Neural cell (in vitro differentiated cells): ENCODE data around the gene MRPL34. TPM values are rescaled to one million over a fixed set of nuclear protein-coding genes. Genes with fewer than 3 reads are reported as not detected.

ENCODE experiments used
- H2AFZ ChIP-seq: fragments of 200-600, 300-800 bp; sonication (generic), shearing (Covaris generic); 2 replicates; pipeline ENCODE4 v1.6.0; 2014; ENCODE audit warnings: low read depth, mild to moderate bottlenecking, antibody characterized with exemption, low read length, moderate library complexity
- H3F3A ChIP-seq: fragments of 200-600 bp; shearing (Covaris generic); 2 replicates; pipeline ENCODE4 v1.6.1; 2016; ENCODE audit warnings: mild to moderate bottlenecking, moderate library complexity, mixed read lengths, antibody characterized with exemption, low read length; ENCODE audit not compliant: insufficient read depth, poor library complexity, severe bottlenecking
- H3K27ac ChIP-seq: fragments of 200-600, 300-800 bp; sonication (generic), shearing (Covaris generic); 2 replicates; pipeline ENCODE4 v1.5.1; 2014; ENCODE audit warnings: mild to moderate bottlenecking, low read length, moderate library complexity
- H3K27me3 ChIP-seq: fragments of 300-800, 200-600 bp; sonication (generic), shearing (Covaris generic); 2 replicates; pipeline ENCODE4 v1.6.0; 2014; ENCODE audit warnings: mild to moderate bottlenecking, low read depth, low read length, moderate library complexity; ENCODE audit not compliant: insufficient read depth
- H3K36me3 ChIP-seq: fragments of 300-800, 200-600 bp; sonication (generic), shearing (Covaris generic); 2 replicates; pipeline ENCODE4 v1.5.1; 2014; ENCODE audit warnings: mild to moderate bottlenecking, antibody characterized with exemption, low read length, moderate library complexity; ENCODE audit not compliant: insufficient read depth
- H3K4me2 ChIP-seq: fragments of 300-800, 200-600 bp; sonication (generic), shearing (Covaris generic); 2 replicates; pipeline ENCODE4 v1.6.0; 2014; ENCODE audit warnings: mild to moderate bottlenecking, low read length
- H3K4me3 ChIP-seq: fragments of 300-800, 200-600 bp; sonication (generic), shearing (Covaris generic); 2 replicates; pipeline ENCODE4 v1.5.1; 2014; ENCODE audit warnings: mild to moderate bottlenecking, low read length, moderate library complexity
- H3K79me2 ChIP-seq: fragments of 200-600 bp; shearing (Covaris generic); replicated peaks from 2 replicates; pipeline ENCODE4 v1.6.0; 2014; ENCODE audit warnings: mild to moderate bottlenecking, low read length, moderate library complexity; ENCODE audit not compliant: insufficient read depth
- H3K9ac ChIP-seq: fragments of 300-800, 200-600 bp; sonication (generic), shearing (Covaris generic); 2 replicates; pipeline ENCODE4 v1.6.1; 2016; ENCODE audit warnings: mild to moderate bottlenecking, low read length, mixed read lengths
- H3K9me2 ChIP-seq: fragments of 200-600 bp; shearing (Covaris generic); 2 replicates; pipeline ENCODE4 v1.6.1; 2016; ENCODE audit warnings: mild to moderate bottlenecking, low read length, mixed read lengths; ENCODE audit not compliant: insufficient read depth
- H3K9me3 ChIP-seq: fragments of 200-600, 300-800 bp; sonication (generic), shearing (Covaris generic); 2 replicates; pipeline ENCODE4 v1.6.1; 2016; ENCODE audit warnings: mild to moderate bottlenecking, mixed run types, low read length, moderate library complexity, mixed read lengths
- H4K20me1 ChIP-seq: fragments of 200-600 bp; shearing (Covaris generic); 2 replicates; pipeline ENCODE4 v1.6.1; 2016; ENCODE audit warnings: mild to moderate bottlenecking, mixed run types; ENCODE audit not compliant: insufficient read depth
- CTCF ChIP-seq: fragments of 450-650 bp; IDR thresholded peaks from 2 replicates; pipeline ENCODE4 v1.5.1; 2014; ENCODE audit warnings: antibody characterized with exemption, mild to moderate bottlenecking, moderate library complexity; ENCODE audit not compliant: poor library complexity, severe bottlenecking
- EP300 ChIP-seq: fragments of 450-650 bp; conservative IDR thresholded peaks from 2 replicates; pipeline ENCODE4 v1.6.1; 2014; ENCODE audit warnings: antibody characterized with exemption, mild to moderate bottlenecking, moderate library complexity; ENCODE audit not compliant: poor library complexity, severe bottlenecking
- EZH2 ChIP-seq: fragments of 200-600, 300-800 bp; shearing (Covaris generic), sonication (generic); IDR thresholded peaks from 2 replicates; pipeline ENCODE4 v1.6.1; 2014; ENCODE audit warnings: antibody characterized with exemption, low read length, borderline replicate concordance, mild to moderate bottlenecking; ENCODE audit not compliant: insufficient read depth, poor library complexity, severe bottlenecking
- MXI1 ChIP-seq: fragments of 450-650 bp; conservative IDR thresholded peaks from 2 replicates; pipeline ENCODE4 v1.6.1; 2014; ENCODE audit warnings: antibody characterized with exemption, mild to moderate bottlenecking; ENCODE audit not compliant: poor library complexity, severe bottlenecking
- POLR2AphosphoS5 ChIP-seq: IDR thresholded peaks from 2 replicates; pipeline ENCODE4 v1.6.1; 2012
- RAD21 ChIP-seq: fragments of 450-650 bp; conservative IDR thresholded peaks from 2 replicates; pipeline ENCODE4 v1.6.1; 2014; ENCODE audit warnings: antibody characterized with exemption, mild to moderate bottlenecking, moderate library complexity
- REST ChIP-seq: IDR thresholded peaks from 2 replicates; pipeline ENCODE4 v1.6.1; 2012; ENCODE audit warnings: borderline replicate concordance
- SMC3 ChIP-seq: fragments of 450-650 bp; conservative IDR thresholded peaks from 2 replicates; pipeline ENCODE4 v1.6.1; 2014; ENCODE audit warnings: antibody characterized with exemption, mild to moderate bottlenecking, moderate library complexity; ENCODE audit not compliant: poor library complexity
- TAF1 ChIP-seq: IDR thresholded peaks from 2 replicates; pipeline ENCODE4 v1.6.1; 2012; ENCODE audit warnings: low read depth
- polyA plus RNA-seq: library from polyadenylated mRNA; depleted of rRNA; stranded (reverse); fragments of >200 nt; gene quantifications from 2 replicates; pipeline ENCODE4 v1.2.3, GENCODE V29; 2014

Gene MRPL34
- polyA plus RNA-seq, 1 donor from 2014 or later: 61.7 TPM

GRCh38 chr19:17300992-17301619 lies 4.6 kb upstream of the MRPL34 start:
- Histone ChIP-seq H4K20me1 (no peaks in the 10 kb centered on the region), H3K9ac (no peak overlapping the region), H2AFZ (no peak overlapping the region), H3K27ac (no peak overlapping the region), H3K9me2 (no peaks in the 10 kb centered on the region), H3K4me2 (no peak overlapping the region), H3K4me3 (no peak overlapping the region), H3K9me3 (peaks cover 5% of the 10 kb centered on the region), H3K36me3 (no peaks in the 10 kb centered on the region), H3F3A (no peaks in the 10 kb centered on the region), H3K27me3 (no peaks in the 10 kb centered on the region), H3K79me2 (no peaks in the 10 kb centered on the region)
- TF ChIP-seq REST (no peak), CTCF (no peak), TAF1 (no peak), EZH2 (no peak), SMC3 (no peak), POLR2AphosphoS5 (no peak), RAD21 (no peak), MXI1 (no peak), EP300 (no peak)

- peak overlapping the region; percentile 77 for H2AFZ ChIP-seq
- H3K27ac ChIP-seq: no peak overlapping the region
- no peaks in the 10 kb centered on the region for H3K79me2 ChIP-seq
- H3K4me2 ChIP-seq: peak overlapping the region; percentile 80
- no peaks in the 10 kb centered on the region for H4K20me1 ChIP-seq
- H3K36me3 ChIP-seq: no peaks in the 10 kb centered on the region
- H3K9me3 ChIP-seq: peaks cover 5% of the 10 kb centered on the region
- TF ChIP-seq MXI1 (no peak), RAD21 (no peak), EZH2 (no peak), SMC3 (no peak), EP300 (no peak), REST (no peak), CTCF (no peak)
- H3K4me3 ChIP-seq: peak overlapping the region; percentile 84
- H3F3A ChIP-seq: no peaks in the 10 kb centered on the region
- H3K9ac ChIP-seq: peak overlapping the region; percentile 79
- no peaks in the 10 kb centered on the region for H3K27me3 ChIP-seq
- H3K9me2 ChIP-seq: no peaks in the 10 kb centered on the region
Measured at GRCh38 chr19:17302391-17303166, 3.1 kb upstream of the MRPL34 start.
